ENCODE results near the gene POC1A. TPM values are rescaled to one million over a fixed set of nuclear protein-coding genes. Genes with fewer than 3 reads are reported as not detected.

POC1A gene
- total RNA-seq, 1 experiment from 2014 or later: 25.7 TPM

DNA sequence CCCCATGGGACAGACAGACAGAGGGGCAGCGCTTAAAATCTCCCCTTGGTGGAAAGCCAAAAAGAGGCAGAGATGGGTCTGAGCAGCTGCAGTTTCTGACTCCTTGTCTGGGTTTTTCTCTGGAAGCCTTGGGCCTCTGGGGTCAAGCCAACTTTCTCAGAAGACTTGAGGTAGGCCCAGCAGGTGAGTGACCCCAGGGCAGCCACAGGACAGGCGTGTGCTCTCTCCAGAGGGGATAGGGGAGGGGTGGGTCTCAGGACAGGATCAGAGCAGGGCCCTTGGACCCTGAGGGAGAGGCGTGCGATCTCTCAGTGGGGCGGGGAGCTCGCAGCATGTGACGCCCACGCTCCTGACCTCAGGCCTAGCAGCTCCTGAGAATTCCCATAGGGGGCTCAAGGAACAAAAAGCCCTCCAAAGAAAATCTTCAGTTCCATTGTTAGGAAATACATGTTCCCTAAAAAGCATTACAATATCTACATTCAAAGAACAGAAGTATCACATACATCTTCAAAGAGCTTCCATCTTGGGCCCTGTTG is 63.2 kb downstream of the POC1A start:
- no peaks in the 10 kb centered on the region for H3K27me3 ChIP-seq (ENCODE audit: control insufficient read depth, insufficient read depth, low read length)
- intact Hi-C loops (cut with micrococcal nuclease; ENCODE audit: unreplicated experiment) (no loop called here), in situ Hi-C loops (cut with HindIII; ENCODE audit: low pct_unique_long_range_greater_than_20kb, low sequenced_read_pairs) (no loop called here)
- no peak for DNase-seq (ENCODE audit: low read depth, low spot score)
- ATAC-seq: no peak
- no peaks in the 10 kb centered on the region for H3K9me3 ChIP-seq (ENCODE audit: control insufficient read depth, insufficient read depth, low read depth, low read length)
- TF ChIP-seq, protein P1, sequence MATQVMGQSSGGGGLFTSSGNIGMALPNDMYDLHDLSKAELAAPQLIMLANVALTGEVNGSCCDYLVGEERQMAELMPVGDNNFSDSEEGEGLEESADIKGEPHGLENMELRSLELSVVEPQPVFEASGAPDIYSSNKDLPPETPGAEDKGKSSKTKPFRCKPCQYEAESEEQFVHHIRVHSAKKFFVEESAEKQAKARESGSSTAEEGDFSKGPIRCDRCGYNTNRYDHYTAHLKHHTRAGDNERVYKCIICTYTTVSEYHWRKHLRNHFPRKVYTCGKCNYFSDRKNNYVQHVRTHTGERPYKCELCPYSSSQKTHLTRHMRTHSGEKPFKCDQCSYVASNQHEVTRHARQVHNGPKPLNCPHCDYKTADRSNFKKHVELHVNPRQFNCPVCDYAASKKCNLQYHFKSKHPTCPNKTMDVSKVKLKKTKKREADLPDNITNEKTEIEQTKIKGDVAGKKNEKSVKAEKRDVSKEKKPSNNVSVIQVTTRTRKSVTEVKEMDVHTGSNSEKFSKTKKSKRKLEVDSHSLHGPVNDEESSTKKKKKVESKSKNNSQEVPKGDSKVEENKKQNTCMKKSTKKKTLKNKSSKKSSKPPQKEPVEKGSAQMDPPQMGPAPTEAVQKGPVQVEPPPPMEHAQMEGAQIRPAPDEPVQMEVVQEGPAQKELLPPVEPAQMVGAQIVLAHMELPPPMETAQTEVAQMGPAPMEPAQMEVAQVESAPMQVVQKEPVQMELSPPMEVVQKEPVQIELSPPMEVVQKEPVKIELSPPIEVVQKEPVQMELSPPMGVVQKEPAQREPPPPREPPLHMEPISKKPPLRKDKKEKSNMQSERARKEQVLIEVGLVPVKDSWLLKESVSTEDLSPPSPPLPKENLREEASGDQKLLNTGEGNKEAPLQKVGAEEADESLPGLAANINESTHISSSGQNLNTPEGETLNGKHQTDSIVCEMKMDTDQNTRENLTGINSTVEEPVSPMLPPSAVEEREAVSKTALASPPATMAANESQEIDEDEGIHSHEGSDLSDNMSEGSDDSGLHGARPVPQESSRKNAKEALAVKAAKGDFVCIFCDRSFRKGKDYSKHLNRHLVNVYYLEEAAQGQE (IDR thresholded peaks at IDR 0.05; ENCODE audit: insufficient read depth in 1 of 2, low read depth in 2 of 2, low read length in 1 of 2): no peak
- TF ChIP-seq, protein P2, sequence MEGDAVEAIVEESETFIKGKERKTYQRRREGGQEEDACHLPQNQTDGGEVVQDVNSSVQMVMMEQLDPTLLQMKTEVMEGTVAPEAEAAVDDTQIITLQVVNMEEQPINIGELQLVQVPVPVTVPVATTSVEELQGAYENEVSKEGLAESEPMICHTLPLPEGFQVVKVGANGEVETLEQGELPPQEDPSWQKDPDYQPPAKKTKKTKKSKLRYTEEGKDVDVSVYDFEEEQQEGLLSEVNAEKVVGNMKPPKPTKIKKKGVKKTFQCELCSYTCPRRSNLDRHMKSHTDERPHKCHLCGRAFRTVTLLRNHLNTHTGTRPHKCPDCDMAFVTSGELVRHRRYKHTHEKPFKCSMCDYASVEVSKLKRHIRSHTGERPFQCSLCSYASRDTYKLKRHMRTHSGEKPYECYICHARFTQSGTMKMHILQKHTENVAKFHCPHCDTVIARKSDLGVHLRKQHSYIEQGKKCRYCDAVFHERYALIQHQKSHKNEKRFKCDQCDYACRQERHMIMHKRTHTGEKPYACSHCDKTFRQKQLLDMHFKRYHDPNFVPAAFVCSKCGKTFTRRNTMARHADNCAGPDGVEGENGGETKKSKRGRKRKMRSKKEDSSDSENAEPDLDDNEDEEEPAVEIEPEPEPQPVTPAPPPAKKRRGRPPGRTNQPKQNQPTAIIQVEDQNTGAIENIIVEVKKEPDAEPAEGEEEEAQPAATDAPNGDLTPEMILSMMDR (IDR thresholded peaks at IDR 0.05): no peak
- TF ChIP-seq POLR2AphosphoS5 (IDR thresholded peaks at IDR 0.05; ENCODE audit: low read depth, low read length): no peak
- no peak for TF ChIP-seq SIN3A (IDR thresholded peaks at IDR 0.05; ENCODE audit: borderline replicate concordance, insufficient read depth, low read depth, low read length)
- no peak for TF ChIP-seq TCF7L2 (IDR thresholded peaks at IDR 0.05; ENCODE audit: low read depth, low read length)
- H3K4me3 ChIP-seq (ENCODE audit: low read depth in 2 of 2, low read length in 2 of 2): no peak overlapping the region
- no TSS peak for BruUV-seq (replicated peaks)
- no peak overlapping the region for H3K27ac ChIP-seq (ENCODE audit: low read length)
- no peaks in the 10 kb centered on the region; the same call in 1 of the 2 replicates for H3K4me1 ChIP-seq (ENCODE audit: control insufficient read depth, insufficient read depth, low read length)
- ChIA-PET POLR2A (no interaction called here), CTCF (no interaction called here)
- no peaks in the 10 kb centered on the region; the same call in 1 of the 2 replicates for H3K36me3 ChIP-seq (ENCODE audit: control insufficient read depth, insufficient read depth, low read length)

DNA sequence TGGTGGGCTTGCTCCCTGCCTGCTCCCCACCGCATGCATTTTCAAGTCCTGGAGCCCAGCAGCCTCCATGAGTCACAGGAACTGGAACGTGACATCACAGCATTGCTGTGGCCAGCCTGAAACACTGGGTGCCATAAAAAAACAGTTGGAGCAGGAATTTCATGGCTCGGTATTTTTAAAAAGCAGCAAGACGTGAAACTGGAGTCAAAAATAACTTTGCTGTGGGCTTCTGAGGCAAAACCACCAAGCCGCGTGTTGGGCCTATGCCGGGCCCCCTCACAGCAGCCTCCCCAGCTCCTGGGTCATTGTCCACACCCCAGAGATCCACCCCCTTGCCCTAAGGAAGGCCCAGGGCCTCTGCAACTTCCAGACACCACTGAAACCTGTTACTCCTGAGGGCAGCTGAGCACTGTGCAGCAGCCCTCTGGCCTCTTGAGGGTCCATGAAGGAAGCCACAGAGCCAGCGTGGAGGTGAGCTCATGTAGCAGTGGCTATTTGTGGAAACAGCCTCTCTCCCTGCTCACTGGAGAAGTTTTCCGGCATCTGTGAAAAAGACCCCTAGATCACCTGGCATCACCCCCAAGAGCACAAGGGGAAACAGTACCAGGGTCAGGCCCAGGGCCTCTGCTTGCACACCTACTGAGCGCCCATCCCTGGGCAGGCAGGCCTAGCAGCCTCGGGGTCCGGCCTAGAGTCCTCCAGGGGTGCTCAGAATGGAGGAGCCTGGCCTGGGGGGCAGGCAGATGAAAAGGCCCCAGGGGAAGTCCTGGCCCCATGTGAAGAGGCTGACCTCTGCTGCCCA is 63.9 kb downstream of the POC1A start:
- ChIA-PET POLR2A (no interaction called here), CTCF (no interaction called here)
- BruUV-seq (replicated peaks): no TSS peak
- ATAC-seq: no peak
- Histone ChIP-seq H3K4me3 (ENCODE audit: low read depth in 2 of 2, low read length in 2 of 2) (no peak overlapping the region), H3K4me1 (ENCODE audit: control insufficient read depth, insufficient read depth, low read length) (no peaks in the 10 kb centered on the region; the same call in 1 of the 2 replicates), H3K27ac (ENCODE audit: low read length) (no peak overlapping the region), H3K27me3 (ENCODE audit: control insufficient read depth, insufficient read depth, low read length) (no peaks in the 10 kb centered on the region), H3K36me3 (ENCODE audit: control insufficient read depth, insufficient read depth, low read length) (no peaks in the 10 kb centered on the region; the same call in 1 of the 2 replicates), H3K9me3 (ENCODE audit: control insufficient read depth, insufficient read depth, low read depth, low read length) (no peaks in the 10 kb centered on the region)
- in situ Hi-C loops (cut with HindIII; ENCODE audit: low pct_unique_long_range_greater_than_20kb, low sequenced_read_pairs) (no loop called here), intact Hi-C loops (cut with micrococcal nuclease; ENCODE audit: unreplicated experiment) (no loop called here)
- DNase-seq (ENCODE audit: low read depth, low spot score): no peak
- TF ChIP-seq TCF7L2 (IDR thresholded peaks at IDR 0.05; ENCODE audit: low read depth, low read length): no peak
- TF ChIP-seq SIN3A (IDR thresholded peaks at IDR 0.05; ENCODE audit: borderline replicate concordance, insufficient read depth, low read depth, low read length): no peak
- TF ChIP-seq, protein P2 (IDR thresholded peaks at IDR 0.05): no peak
- TF ChIP-seq, protein P1 (IDR thresholded peaks at IDR 0.05; ENCODE audit: insufficient read depth in 1 of 2, low read depth in 2 of 2, low read length in 1 of 2): no peak
- TF ChIP-seq POLR2AphosphoS5 (IDR thresholded peaks at IDR 0.05; ENCODE audit: low read depth, low read length): no peak

Data from Panc1 (cell line).